ENCODE results near the gene LHX3.

The LHX3 gene

DNA sequence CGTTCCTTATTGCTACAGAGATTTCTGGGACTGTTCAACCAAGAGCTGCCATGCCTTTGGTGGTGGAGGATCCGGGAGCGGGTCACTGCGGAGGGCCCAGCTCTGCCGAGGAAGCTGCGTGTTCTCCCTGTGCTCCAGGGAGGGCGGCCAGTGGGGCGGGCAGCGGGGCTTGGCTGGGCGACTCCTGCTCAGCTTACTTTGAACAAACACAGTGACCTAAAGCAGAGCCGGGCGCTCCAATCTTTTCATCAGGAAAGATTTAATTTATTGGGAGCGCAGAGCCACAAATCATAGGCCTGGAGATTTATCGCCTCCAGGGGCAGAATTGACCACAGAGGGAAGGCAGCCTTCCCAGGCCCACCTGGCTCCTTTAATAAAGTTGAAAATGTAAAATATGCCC is 27.7 kb downstream of the LHX3 start:
- no peak for DNase-seq (ENCODE audit: low spot score)

GRCh38 chr9:136175616-136176197 is 29.2 kb downstream of the LHX3 start:
- DNase-seq (ENCODE audit: low spot score), result peak; percentile 19

DNA sequence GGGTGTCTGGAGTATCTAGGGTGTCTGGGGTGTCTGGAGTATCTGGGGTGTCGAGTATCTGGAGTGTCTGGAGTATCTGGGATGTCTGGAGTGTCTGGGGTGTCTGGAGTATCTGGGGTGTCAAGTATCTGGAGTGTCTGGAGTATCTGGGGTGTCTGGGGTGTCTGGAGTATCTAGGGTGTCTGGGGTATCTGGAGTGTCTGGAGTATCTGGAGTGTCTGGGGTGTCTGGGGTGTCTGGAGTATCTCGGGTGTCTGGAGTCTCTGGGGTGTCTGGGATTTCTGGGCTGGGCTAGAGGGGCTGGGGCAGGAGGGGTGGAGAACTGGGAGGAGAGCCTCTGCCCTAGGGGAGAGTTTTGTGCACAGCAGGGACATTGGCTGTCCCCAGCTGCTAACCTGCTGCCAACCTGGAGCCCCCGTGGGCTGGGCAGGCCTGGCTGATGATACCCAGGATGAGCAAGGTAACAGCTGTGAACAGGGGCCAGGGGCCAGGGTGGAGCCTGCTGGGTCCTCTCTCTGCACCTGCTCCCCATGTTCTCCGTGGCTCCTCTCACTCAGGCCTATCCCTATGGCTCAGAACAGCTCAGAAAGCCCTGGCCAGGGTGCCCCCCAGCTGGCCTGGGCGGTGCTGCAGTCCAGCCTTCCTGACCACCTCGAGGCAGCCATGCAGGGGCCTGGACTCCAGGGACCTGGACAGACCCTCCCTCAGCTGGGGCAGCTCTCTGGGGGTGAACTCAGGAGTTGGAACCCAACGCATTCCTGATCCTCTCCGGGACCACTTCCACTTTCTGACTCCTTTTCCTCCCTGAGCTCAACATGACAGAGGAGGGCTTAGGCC is 29.9 kb downstream of the LHX3 start:
- DNase-seq (ENCODE audit: low spot score), result no peak

- no peak for DNase-seq (ENCODE audit: low spot score)
Observed at GRCh38 chr9:136173648-136174290, 31.2 kb downstream of the LHX3 start.

- DNase-seq (ENCODE audit: low spot score), result no peak
Observed at GRCh38 chr9:136172412-136173079, 32.4 kb downstream of the LHX3 start.

- DNase-seq (ENCODE audit: low spot score), result no peak
Observed at GRCh38 chr9:136171801-136172411, 33.0 kb downstream of the LHX3 start.

GRCh38 chr9:136171009-136171800 is 33.7 kb downstream of the LHX3 start:
- no peak for DNase-seq (ENCODE audit: low spot score)

DNA sequence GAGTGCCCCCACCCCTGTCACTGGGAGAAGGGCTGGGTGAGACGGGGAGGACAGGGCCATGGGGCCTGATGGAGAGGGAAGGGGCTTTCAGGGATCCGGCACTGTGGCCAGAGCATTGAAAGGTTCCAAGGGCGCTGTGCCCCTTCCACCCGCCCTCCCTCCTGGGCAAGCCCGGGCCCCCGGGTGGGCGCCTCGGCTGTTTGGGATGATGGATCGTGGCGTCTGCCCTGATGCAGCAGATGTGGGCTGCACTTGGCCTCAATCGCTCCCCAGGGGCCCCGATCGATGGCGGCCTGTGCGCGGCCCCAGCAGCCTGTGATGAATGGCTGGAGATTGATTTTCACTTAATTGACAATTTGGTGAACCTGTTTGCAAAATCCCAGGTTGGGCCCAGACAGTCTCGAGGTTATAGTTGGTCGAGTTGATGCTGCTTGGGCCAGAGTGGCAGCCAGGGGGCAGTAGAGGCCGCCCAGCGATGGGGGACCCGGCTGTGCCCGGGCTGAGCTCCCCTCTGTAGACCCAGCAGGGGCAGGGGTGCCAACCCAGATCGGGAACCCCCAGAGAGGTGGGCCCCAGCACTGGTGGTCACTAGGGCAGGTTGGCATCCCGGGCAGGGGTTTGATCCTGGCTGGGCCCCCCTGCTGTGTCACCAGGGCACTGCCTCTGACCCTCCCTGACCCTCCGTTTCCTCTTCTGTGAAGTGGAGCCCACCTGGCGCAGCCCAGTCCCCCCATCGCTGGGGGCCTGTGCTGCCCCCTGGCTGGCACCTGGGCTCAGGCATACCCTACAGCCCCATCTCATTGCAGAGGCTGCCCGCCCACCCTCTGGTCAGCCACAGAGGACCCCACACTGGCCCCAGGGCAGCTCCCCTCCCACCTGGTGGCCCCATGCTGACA is 34.7 kb downstream of the LHX3 start:
- DNase-seq (ENCODE audit: low spot score), result no peak

DNA sequence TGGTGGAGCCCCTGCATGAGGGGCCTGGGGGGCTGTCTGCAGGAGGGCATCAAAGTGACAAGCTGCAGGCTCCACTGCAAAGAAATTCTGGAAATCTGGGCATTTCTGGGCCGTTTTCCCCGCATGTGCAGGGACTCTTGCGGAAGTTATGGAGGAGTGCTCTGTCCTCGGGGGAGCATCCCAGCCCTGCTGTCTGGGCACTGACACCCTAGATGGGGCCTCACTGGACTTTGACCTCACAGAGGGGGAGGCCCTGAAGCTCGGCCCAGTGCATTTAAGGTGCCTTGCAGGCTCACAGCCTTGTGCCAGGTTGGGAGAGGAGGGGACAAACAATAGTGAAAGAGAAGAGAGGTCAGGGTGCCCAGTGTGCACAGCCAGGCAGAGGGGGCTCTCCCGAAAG is 35.4 kb downstream of the LHX3 start:
- no peak for DNase-seq (ENCODE audit: low spot score)

DNA sequence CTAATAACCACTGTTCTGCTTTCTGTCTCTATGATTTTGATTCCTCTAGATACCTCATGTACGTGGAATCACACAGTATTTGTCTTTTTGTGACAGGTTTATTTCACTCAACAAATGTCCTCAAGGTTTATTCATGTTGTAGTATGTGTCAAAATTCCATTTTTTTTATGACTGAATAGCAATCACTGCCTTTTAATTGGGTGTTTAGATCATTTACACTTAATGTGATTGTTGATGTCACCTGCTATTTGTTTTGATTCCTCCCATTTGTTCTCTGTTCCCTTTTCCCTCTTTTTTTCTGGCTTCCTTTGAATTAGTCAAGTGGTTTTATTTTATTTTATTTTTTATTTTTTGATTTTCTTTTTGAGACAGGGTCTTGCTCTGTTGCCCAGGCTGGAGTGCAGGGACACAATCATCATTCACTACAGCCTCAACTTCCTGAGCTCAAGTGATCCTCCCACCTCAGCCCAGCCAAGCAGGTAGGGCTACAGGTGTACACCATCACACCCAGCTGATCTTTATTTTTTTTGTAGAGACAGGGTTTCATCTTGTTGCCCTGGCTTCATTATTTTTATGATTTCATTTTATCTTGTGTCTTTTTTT is 41.6 kb downstream of the LHX3 start:
- no peak for DNase-seq (ENCODE audit: low spot score)

GRCh38 chr9:136160995-136161610 is 43.8 kb downstream of the LHX3 start:
- DNase-seq (ENCODE audit: low spot score), result no peak

- no peak for DNase-seq (ENCODE audit: low spot score)
Observed at GRCh38 chr9:136160381-136160841, 44.5 kb downstream of the LHX3 start.

DNA sequence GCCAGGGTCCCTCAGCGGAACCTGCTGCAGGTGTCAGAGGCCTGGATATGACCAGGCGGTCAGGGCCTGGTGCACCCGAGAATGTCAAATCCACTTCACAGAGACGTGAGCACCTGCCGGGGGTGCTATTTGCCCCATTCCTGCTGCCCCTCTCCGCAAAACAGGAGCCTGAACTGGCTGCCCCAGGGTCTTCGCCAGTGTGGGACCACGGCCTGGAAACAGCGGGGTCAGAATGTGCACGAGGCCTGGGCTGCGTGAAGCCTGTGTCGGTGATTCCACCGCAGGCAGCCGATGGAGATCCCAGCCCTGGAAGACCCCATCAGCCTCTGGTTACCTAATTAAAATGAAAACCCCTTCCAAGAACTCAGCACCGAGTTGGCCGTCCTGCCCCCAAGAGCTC is 45.1 kb downstream of the LHX3 start:
- no peak for DNase-seq (ENCODE audit: low spot score)

DNA sequence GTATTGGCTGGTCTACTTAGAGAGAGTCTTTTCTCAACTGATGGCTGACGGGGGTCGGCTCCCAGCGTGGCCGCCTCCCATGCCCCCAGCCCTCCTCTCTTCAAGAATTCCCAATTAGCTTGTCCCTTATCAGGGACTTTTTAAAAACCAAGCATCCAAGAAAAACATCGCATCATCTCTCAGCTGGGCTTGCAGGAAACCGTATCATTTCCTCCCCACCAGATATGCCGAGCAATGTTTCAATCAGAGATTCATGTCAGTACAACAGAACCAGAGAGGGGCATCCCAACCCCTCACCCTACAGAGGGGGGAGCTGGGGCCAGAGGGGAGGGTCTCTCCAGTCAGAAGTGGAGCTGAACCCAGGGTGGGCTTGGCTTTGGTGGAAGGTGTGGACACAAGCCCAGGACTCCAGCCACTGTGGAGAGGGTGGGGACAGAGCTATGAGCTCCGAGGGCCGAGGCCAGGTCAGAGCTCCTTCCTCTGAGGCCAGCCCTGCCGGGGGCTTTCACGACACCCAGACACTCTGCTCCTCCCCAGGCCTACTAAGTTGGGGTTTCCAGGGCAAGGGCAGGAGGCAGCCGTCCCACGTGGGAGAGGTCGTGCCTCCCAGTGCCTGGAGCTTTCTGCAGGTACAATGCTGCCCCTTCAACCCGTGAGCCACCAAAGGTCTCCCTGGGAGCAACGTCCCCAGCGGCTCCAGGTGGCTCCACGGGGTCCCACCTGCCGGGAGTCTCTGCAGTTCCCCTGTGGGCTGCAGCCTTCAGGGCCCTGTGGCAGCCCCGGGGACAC is 47.3 kb downstream of the LHX3 start:
- DNase-seq (ENCODE audit: low spot score), result no peak

DNA sequence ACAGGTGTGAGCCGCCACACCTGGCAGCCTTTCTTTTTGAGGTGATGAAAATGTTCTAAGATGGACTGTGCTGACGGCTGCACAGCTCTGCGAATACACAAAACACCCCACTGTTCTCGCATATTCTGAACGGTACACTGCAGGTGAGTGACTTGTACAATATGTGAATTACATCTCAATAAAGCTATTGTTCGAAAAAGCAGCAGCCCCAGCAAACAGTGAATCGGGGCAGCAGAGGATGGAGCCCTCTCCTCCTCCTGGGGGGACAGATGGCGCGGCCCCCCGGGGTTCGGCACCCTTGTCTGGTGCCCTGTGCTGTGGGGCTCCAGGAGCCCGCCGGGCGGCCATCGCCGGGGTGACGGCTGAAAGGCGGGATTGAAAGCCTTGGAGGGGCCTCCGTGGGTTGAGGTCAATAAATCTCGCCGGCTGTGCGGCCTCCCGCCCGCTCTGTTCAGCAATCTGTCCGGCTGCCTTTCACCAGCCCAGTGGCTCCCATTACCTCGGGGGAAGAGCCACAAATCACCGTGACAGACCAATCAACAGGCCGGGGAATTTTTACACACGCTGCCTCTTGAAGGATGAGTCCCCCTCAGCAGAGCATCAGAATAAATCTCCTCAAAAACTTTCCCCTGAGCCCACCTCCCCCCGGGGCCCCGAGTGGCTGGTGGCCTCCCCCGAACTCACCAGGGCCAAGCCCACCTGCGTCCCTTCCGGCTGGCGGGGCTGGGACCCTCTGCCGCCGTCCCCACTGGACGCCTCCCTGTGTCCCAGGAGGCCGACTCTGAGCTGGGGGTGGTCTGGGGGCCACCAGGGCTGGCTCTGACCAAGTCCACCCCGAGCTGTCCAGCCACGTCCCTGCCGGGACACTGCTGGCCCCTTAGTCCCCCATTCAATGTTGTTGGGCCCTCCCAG is 48.5 kb downstream of the LHX3 start:
- DNase-seq (ENCODE audit: low spot score), result no peak

DNA sequence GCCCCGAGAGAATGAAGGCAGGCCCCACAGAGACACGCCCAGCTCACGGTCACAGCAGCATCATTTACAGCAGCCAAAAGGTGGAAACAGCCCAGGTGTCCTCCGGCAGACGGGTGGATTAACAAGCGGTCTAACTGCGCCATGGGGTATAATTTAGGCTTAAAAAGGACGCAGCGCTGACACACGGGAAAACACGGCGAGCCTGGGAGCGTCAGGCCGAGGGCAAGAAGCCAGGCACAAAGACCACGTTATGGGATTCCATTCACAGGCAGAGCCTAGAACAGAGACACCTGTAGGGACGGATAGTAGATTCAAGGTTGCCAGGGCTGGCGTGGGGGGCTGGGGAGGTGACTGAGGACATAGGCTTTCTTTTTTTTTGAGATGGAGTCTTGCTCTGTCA is 49.4 kb downstream of the LHX3 start:
- no peak for DNase-seq (ENCODE audit: low spot score)

DNA sequence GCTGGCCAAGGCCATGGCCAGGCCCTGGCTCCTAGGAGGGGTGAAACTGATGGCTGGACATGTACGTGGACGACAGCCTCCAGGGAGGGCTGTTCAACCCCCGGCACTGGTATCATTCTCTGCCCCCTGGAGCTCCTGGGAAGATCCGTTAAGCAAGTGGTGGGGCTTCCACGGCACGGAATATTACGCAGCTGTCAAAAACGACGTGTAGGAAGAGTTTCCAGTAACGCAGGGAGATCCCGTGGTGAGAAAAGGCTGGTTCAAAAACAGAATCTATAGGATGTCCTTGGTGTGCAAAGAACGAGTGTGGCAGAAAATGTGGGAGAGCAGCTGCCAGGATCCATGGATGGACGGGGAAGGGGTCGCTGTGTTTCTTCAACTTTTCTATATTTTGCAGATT is 50.0 kb downstream of the LHX3 start:
- DNase-seq (ENCODE audit: low spot score), result no peak

Measured in putamen (tissue), 1 donor.